Stimulated activated CD8-positive, alpha-beta memory T cell treated with anti-CD3 and anti-CD28 coated beads, Interleukin-2, amount 100 ng/mL, for 48 hours (primary cell): ENCODE measurements around the gene TMEM185A.
A peak's percentile ranks its signal among the peaks of the same experiment; 100 is the strongest.
"Not testable (repeated sequence)": the region's sequence is repeated elsewhere in the genome, so short reads cannot be mapped to it uniquely, and the experiment has no call there.

ENCODE experiments used
- DNase-seq, 2 donors: peaks; one replicate each; pipeline ENCODE4 v3.0.0-alpha.2; 2020; ENCODE audit warnings: low read depth in 2 of 2

Gene TMEM185A

GRCh38 chrX:149631234-149632165, at the start of gene TMEM185A:
TSS of gene TMEM185A (minus strand) at chrX:149631792. CDS start at chrX:149631580, 212 bp downstream.
- DNase-seq, result peak; percentile 55 to 60

- DNase-seq, result no peak
Observed at GRCh38 chrX:149681182-149681581, 49.6 kb upstream of the TMEM185A start.

- DNase-seq, result not testable (repeated sequence)
Observed at GRCh38 chrX:149679164-149679678, 47.6 kb upstream of the TMEM185A start.

GRCh38 chrX:149675554-149675953, 44.0 kb upstream of the TMEM185A start:
- not testable (repeated sequence) for DNase-seq

GRCh38 chrX:149675088-149675487, 43.5 kb upstream of the TMEM185A start:
- not testable (repeated sequence) for DNase-seq

- not testable (repeated sequence) for DNase-seq
Observed at GRCh38 chrX:149660613-149661012, 29.0 kb upstream of the TMEM185A start.

- not testable (repeated sequence) for DNase-seq
Observed at GRCh38 chrX:149656260-149656884, 24.8 kb upstream of the TMEM185A start.

- DNase-seq, result no peak
Observed at GRCh38 chrX:149652232-149652981, 20.8 kb upstream of the TMEM185A start.

GRCh38 chrX:149650162-149650561, 18.6 kb upstream of the TMEM185A start:
- DNase-seq, result no peak

GRCh38 chrX:149648932-149649331, 17.3 kb upstream of the TMEM185A start:
- no peak for DNase-seq

GRCh38 chrX:149647505-149647904, 15.9 kb upstream of the TMEM185A start:
- DNase-seq, result no peak

- no peak for DNase-seq
Observed at GRCh38 chrX:149643496-149643895, 11.9 kb upstream of the TMEM185A start.

- DNase-seq, result no peak
Observed at GRCh38 chrX:149641835-149642234, 10.2 kb upstream of the TMEM185A start.

GRCh38 chrX:149641432-149641831, 9.8 kb upstream of the TMEM185A start:
- DNase-seq, result no peak

- no peak for DNase-seq
Observed at GRCh38 chrX:149639568-149639967, 8.0 kb upstream of the TMEM185A start.

GRCh38 chrX:149638860-149639259, 7.3 kb upstream of the TMEM185A start:
- no peak for DNase-seq

- no peak for DNase-seq
Observed at GRCh38 chrX:149633511-149633910, 1.9 kb upstream of the TMEM185A start.

- no peak for DNase-seq
Observed at GRCh38 chrX:149630681-149631233, 835 bp downstream of the TMEM185A start.

GRCh38 chrX:149629730-149630387, 1.7 kb downstream of the TMEM185A start:
- DNase-seq, result no peak

- no peak for DNase-seq
Observed at GRCh38 chrX:149628768-149629167, 2.8 kb downstream of the TMEM185A start.

- no peak for DNase-seq
Observed at GRCh38 chrX:149628280-149628679, 3.3 kb downstream of the TMEM185A start.
